Transverse colon (tissue), 4 donors: ENCODE data around the gene SEC16A. TPM values are rescaled to one million over a fixed set of nuclear protein-coding genes. Genes with fewer than 3 reads are reported as not detected.

Experiments
- DNase-seq: peaks from one replicate; pipeline ENCODE4 v3.0.0-alpha.2; 2019
- H3K27ac ChIP-seq, 4 donors: fragments of 200-600 bp; sonication (generic); 2 replicates each; pipeline ENCODE4 v1.5.1; 2016 to 2018; ENCODE audit warnings: inconsistent platforms in 4 of 4
- H3K27me3 ChIP-seq: fragments of 200-600 bp; sonication (generic); 2 replicates; pipeline ENCODE4 v1.5.1; 2017; ENCODE audit warnings: inconsistent platforms
- H3K36me3 ChIP-seq, 4 donors: fragments of 200-600 bp; sonication (generic); 2 replicates each; pipeline ENCODE4 v1.5.1; 2017 to 2019; ENCODE audit warnings: inconsistent platforms in 4 of 4
- H3K4me1 ChIP-seq, 4 donors: fragments of 200-600 bp; sonication (generic); 2 replicates each; pipeline ENCODE4 v1.5.1; 2017 to 2020; ENCODE audit warnings: inconsistent platforms in 4 of 4
- H3K4me3 ChIP-seq, 4 donors: fragments of 200-600 bp; sonication (generic); 1 replicate in 1 of 4; 2 replicates in 3 of 4; pipeline versions ENCODE4 v1.5.1 to v1.6.1; 2017 to 2019; ENCODE audit warnings: inconsistent platforms in 4 of 4
- H3K9me3 ChIP-seq, 2 donors: fragments of 200-600 bp; sonication (generic); 2 replicates each; pipeline ENCODE4 v1.5.1; 2017 to 2019; ENCODE audit warnings: inconsistent platforms in 2 of 2
- CTCF ChIP-seq, 5 experiments: fragments of 200-600 bp in 3 of 5; fragments of 450-650 bp in 2 of 5; sonication (generic) in 3 of 5; IDR thresholded peaks; 1 replicate in 2 of 5; 2 replicates in 3 of 5; pipeline ENCODE4 v1.5.1; 2016 to 2017; ENCODE audit warnings: antibody characterized with exemption in 5 of 5, inconsistent platforms in 3 of 5, mild to moderate bottlenecking in 2 of 5, moderate library complexity in 1 of 5
- EP300 ChIP-seq: sonication (generic); formaldehyde crosslinking; IDR thresholded peaks from one replicate; pipeline ENCODE4 v1.6.1; 2017; ENCODE audit warnings: antibody characterized with exemption, low read depth
- POLR2A ChIP-seq: fragments of 450-650 bp; IDR thresholded peaks from one replicate; pipeline ENCODE4 v1.6.1; 2016; ENCODE audit warnings: antibody characterized with exemption, mild to moderate bottlenecking, moderate library complexity
- POLR2AphosphoS5 ChIP-seq, 3 donors: sonication (generic); formaldehyde crosslinking; IDR thresholded peaks; one replicate each; pipeline ENCODE4 v1.6.1; 2016; ENCODE audit warnings: antibody characterized with exemption in 3 of 3
- WGBS, 2 donors: methylation state at CpG; one replicate each; pipeline ENCODE4 v1.1.5; 2018; ENCODE audit warnings: low coverage in 1 of 2; 5-methylcytosine and 5-hydroxymethylcytosine counted together
- in situ Hi-C, 4 donors: fragments of 200-750 bp; cut with MboI; loops; one replicate each; pipeline versions ENCODE4 v1.15.0 to v1.15.1; 2017; ENCODE audit warnings: low sequenced_read_pairs in 3 of 4, low pct_ligation_motif_present in 1 of 4, low pct_unique_long_range_greater_than_20kb in 1 of 4
- intact Hi-C: fragments of 100-400 bp; cut with DNase I; formaldehyde crosslinking; loops from one replicate; pipeline ENCODE4 v1.15.1; 2023; ENCODE audit warnings: low total_unique reads
- total RNA-seq, 4 donors: library from RNA; depleted of rRNA; stranded (reverse); fragments of >200 nt; gene quantifications; one replicate each; pipeline ENCODE4 v1.1.0, GENCODE V29; 2016

Gene SEC16A
- total RNA-seq, 4 donors from 2014 or later = 54.1 to 75.9 (median 65.8) TPM

GRCh38 chr9:136502940-136503550 lies 20.2 kb upstream of the SEC16A start:
- Histone ChIP-seq H3K27ac (no peak overlapping the region), H3K36me3 (peaks cover 0 to 95% (median 40%) of the 10 kb centered on the region in 4 donors), H3K4me1 (no peaks in the 10 kb centered on the region), H3K27me3 (no peaks in the 10 kb centered on the region), H3K9me3 (no peaks in the 10 kb centered on the region), H3K4me3 (no peak overlapping the region)
- intact Hi-C loops (no loop called here), in situ Hi-C loops (no loop called here)
- 77 to 88% methylated on average over 6 to 32 of the region's 33 CpGs for WGBS, 2 donors
- no peak for TF ChIP-seq POLR2A
- no peak for TF ChIP-seq POLR2AphosphoS5 (IDR thresholded peaks at IDR 0.05)
- no peak for TF ChIP-seq CTCF (IDR thresholded peaks at IDR 0.05)
- TF ChIP-seq EP300 = no peak
- DNase-seq = no peak

- Histone ChIP-seq H3K27me3 (no peaks in the 10 kb centered on the region), H3K4me1 (no peaks in the 10 kb centered on the region), H3K4me3 (no peak overlapping the region), H3K27ac (no peak overlapping the region), H3K36me3 (peaks cover 0 to 88% (median 39%) of the 10 kb centered on the region in 4 donors), H3K9me3 (no peaks in the 10 kb centered on the region)
- in situ Hi-C loops = no loop called here
- 97 to 98% methylated on average over 15 to 28 of the region's 38 CpGs for WGBS, 2 donors
- intact Hi-C loops = no loop called here
- no peak for DNase-seq
- no peak for TF ChIP-seq POLR2A
- TF ChIP-seq CTCF (IDR thresholded peaks at IDR 0.05) = no peak
- no peak for TF ChIP-seq EP300
- no peak for TF ChIP-seq POLR2AphosphoS5 (IDR thresholded peaks at IDR 0.05)
These were observed 19.4 kb upstream of the SEC16A start for GRCh38 chr9:136502196-136502595.

- Histone ChIP-seq H3K36me3 (peaks cover 0 to 83% (median 37%) of the 10 kb centered on the region in 4 donors), H3K27me3 (no peaks in the 10 kb centered on the region), H3K4me3 (no peak overlapping the region), H3K9me3 (no peaks in the 10 kb centered on the region), H3K27ac (no peak overlapping the region), H3K4me1 (no peaks in the 10 kb centered on the region)
- DNase-seq = no peak
- WGBS, 2 donors = 87% methylated on average over 15 of the region's 23 CpGs; no CpG with 5 or more reads in 1 of the 2 donors
- TF ChIP-seq POLR2AphosphoS5 (IDR thresholded peaks at IDR 0.05) = no peak
- TF ChIP-seq EP300 = no peak
- TF ChIP-seq POLR2A = no peak
- no peak for TF ChIP-seq CTCF (IDR thresholded peaks at IDR 0.05)
- in situ Hi-C loops = no loop called here
- intact Hi-C loops = no loop called here
These were observed 18.8 kb upstream of the SEC16A start for GRCh38 chr9:136501686-136502085.

- TF ChIP-seq POLR2A (no peak), EP300 (no peak), POLR2AphosphoS5 (IDR thresholded peaks at IDR 0.05) (no peak), CTCF (IDR thresholded peaks at IDR 0.05) (no peak)
- Histone ChIP-seq H3K4me1 (no peaks in the 10 kb centered on the region), H3K4me3 (no peak overlapping the region), H3K36me3 (peaks cover 0 to 68% (median 36%) of the 10 kb centered on the region in 4 donors), H3K27me3 (no peaks in the 10 kb centered on the region), H3K9me3 (no peaks in the 10 kb centered on the region), H3K27ac (no peak overlapping the region)
- DNase-seq = no peak
- in situ Hi-C loops (no loop called here), intact Hi-C loops (no loop called here)
- 95% methylated on average over 49 of the region's 50 CpGs; no CpG with 5 or more reads in 1 of the 2 donors for WGBS, 2 donors
These were observed 17.4 kb upstream of the SEC16A start for GRCh38 chr9:136499935-136500910.
